HUES6 (cell line): ENCODE data around the gene VSTM4.

Source experiments
- H3K27ac ChIP-seq: 2 replicates; pipeline ENCODE4 v1.7.0; 2013; ENCODE audit warnings: low read depth, mild to moderate bottlenecking, low read length, inconsistent platforms
- H3K27me3 ChIP-seq: 2 replicates; pipeline ENCODE4 v1.6.1; 2013; ENCODE audit warnings: low read length; ENCODE audit not compliant: control insufficient read depth, insufficient read depth
- H3K36me3 ChIP-seq: 2 replicates; pipeline ENCODE4 v1.6.1; 2013; ENCODE audit warnings: low read length; ENCODE audit not compliant: control insufficient read depth, insufficient read depth
- H3K4me1 ChIP-seq: 2 replicates; pipeline ENCODE4 v1.6.1; 2013; ENCODE audit warnings: low read length; ENCODE audit not compliant: control insufficient read depth, insufficient read depth
- H3K4me3 ChIP-seq: 2 replicates; pipeline ENCODE4 v1.5.1; 2013; ENCODE audit warnings: low read depth, low read length
- H3K9ac ChIP-seq: one replicate; pipeline ENCODE4 v1.6.1; 2013; ENCODE audit warnings: mild to moderate bottlenecking, low read length
- H3K9me3 ChIP-seq: 2 replicates; pipeline ENCODE4 v1.6.1; 2013; ENCODE audit warnings: low read depth, low read length; ENCODE audit not compliant: control insufficient read depth, insufficient read depth

The VSTM4 gene

GRCh38 chr10:49070701-49071100 lies 44.6 kb downstream of the VSTM4 start:
- H3K4me3 ChIP-seq = no peak overlapping the region
- H3K9ac ChIP-seq = no peak overlapping the region
- no peaks in the 10 kb centered on the region for H3K4me1 ChIP-seq
- peaks cover 10% of the 10 kb centered on the region; the same call in 1 of the 2 replicates for H3K9me3 ChIP-seq
- no peaks in the 10 kb centered on the region for H3K36me3 ChIP-seq
- H3K27ac ChIP-seq = no peak overlapping the region
- H3K27me3 ChIP-seq = no peaks in the 10 kb centered on the region; the same call in 1 of the 2 replicates

- Histone ChIP-seq H3K9me3 (peaks cover 10% of the 10 kb centered on the region; the same call in 1 of the 2 replicates), H3K27me3 (peaks cover 6% of the 10 kb centered on the region; the same call in 1 of the 2 replicates), H3K4me1 (no peaks in the 10 kb centered on the region), H3K36me3 (no peaks in the 10 kb centered on the region), H3K27ac (no peak overlapping the region), H3K9ac (no peak overlapping the region), H3K4me3 (no peak overlapping the region)
These were observed 46.6 kb downstream of the VSTM4 start for GRCh38 chr10:49068672-49069217.

GRCh38 chr10:49068209-49068608 lies 47.1 kb downstream of the VSTM4 start:
- Histone ChIP-seq H3K4me1 (no peaks in the 10 kb centered on the region), H3K27ac (no peak overlapping the region), H3K36me3 (no peaks in the 10 kb centered on the region), H3K27me3 (peaks cover 6% of the 10 kb centered on the region; the same call in 1 of the 2 replicates), H3K9me3 (peaks cover 10% of the 10 kb centered on the region; the same call in 1 of the 2 replicates), H3K4me3 (no peak overlapping the region), H3K9ac (no peak overlapping the region)

- H3K4me3 ChIP-seq = no peak overlapping the region
- H3K27ac ChIP-seq = no peak overlapping the region
- H3K9me3 ChIP-seq = peaks cover 12% of the 10 kb centered on the region; the same call in 1 of the 2 replicates
- H3K9ac ChIP-seq = no peak overlapping the region
- peaks cover 6% of the 10 kb centered on the region; the same call in 1 of the 2 replicates for H3K27me3 ChIP-seq
- H3K4me1 ChIP-seq = no peaks in the 10 kb centered on the region
- H3K36me3 ChIP-seq = no peaks in the 10 kb centered on the region
These were observed 48.2 kb downstream of the VSTM4 start for GRCh38 chr10:49066944-49067730.

- Histone ChIP-seq H3K4me3 (no peak overlapping the region), H3K4me1 (no peaks in the 10 kb centered on the region), H3K9me3 (peaks cover 17% of the 10 kb centered on the region; the same call in 1 of the 2 replicates), H3K27me3 (peaks cover 6% of the 10 kb centered on the region; the same call in 1 of the 2 replicates), H3K27ac (no peak overlapping the region), H3K36me3 (no peaks in the 10 kb centered on the region), H3K9ac (no peak overlapping the region)
These were observed 53.1 kb downstream of the VSTM4 start for GRCh38 chr10:49062229-49062628.

- Histone ChIP-seq H3K4me1 (no peaks in the 10 kb centered on the region), H3K9ac (no peak overlapping the region)
These were observed 53.7 kb downstream of the VSTM4 start for GRCh38 chr10:49061667-49062066.

GRCh38 chr10:49058463-49059255 lies 56.7 kb downstream of the VSTM4 start:
- H3K27ac ChIP-seq = no peak overlapping the region

More at GRCh38 chr10:49061667-49062066, 53.7 kb downstream of the VSTM4 start:
- peaks cover 6% of the 10 kb centered on the region; the same call in 1 of the 2 replicates for H3K27me3 ChIP-seq
- H3K4me3 ChIP-seq = no peak overlapping the region
- no peaks in the 10 kb centered on the region for H3K36me3 ChIP-seq
- no peak overlapping the region for H3K27ac ChIP-seq
- peaks cover 17% of the 10 kb centered on the region; the same call in 1 of the 2 replicates for H3K9me3 ChIP-seq

GRCh38 chr10:49057231-49057880 lies 58.0 kb downstream of the VSTM4 start:
- Histone ChIP-seq H3K9ac (no peak overlapping the region), H3K36me3 (no peaks in the 10 kb centered on the region), H3K4me1 (no peaks in the 10 kb centered on the region), H3K9me3 (peaks cover 14% of the 10 kb centered on the region; the same call in 1 of the 2 replicates), H3K27me3 (no peaks in the 10 kb centered on the region), H3K4me3 (no peak overlapping the region), H3K27ac (no peak overlapping the region)

More at GRCh38 chr10:49058463-49059255, 56.7 kb downstream of the VSTM4 start:
- H3K4me3 ChIP-seq = no peak overlapping the region
- H3K9me3 ChIP-seq = peaks cover 17% of the 10 kb centered on the region; the same call in 1 of the 2 replicates
- no peaks in the 10 kb centered on the region for H3K4me1 ChIP-seq
- H3K36me3 ChIP-seq = no peaks in the 10 kb centered on the region
- no peaks in the 10 kb centered on the region for H3K27me3 ChIP-seq
- H3K9ac ChIP-seq = no peak overlapping the region

GRCh38 chr10:49056356-49056755 lies 59.0 kb downstream of the VSTM4 start:
- peaks cover 7% of the 10 kb centered on the region; the same call in 1 of the 2 replicates for H3K9me3 ChIP-seq
- H3K4me1 ChIP-seq = no peaks in the 10 kb centered on the region
- H3K36me3 ChIP-seq = no peaks in the 10 kb centered on the region
- no peak overlapping the region for H3K27ac ChIP-seq
- H3K27me3 ChIP-seq = no peaks in the 10 kb centered on the region
- H3K9ac ChIP-seq = no peak overlapping the region
- H3K4me3 ChIP-seq = no peak overlapping the region

- Histone ChIP-seq H3K27me3 (no peaks in the 10 kb centered on the region), H3K9me3 (peaks cover 5% of the 10 kb centered on the region; the same call in 1 of the 2 replicates)
These were observed 60.0 kb downstream of the VSTM4 start for GRCh38 chr10:49055221-49055849.

More at GRCh38 chr10:49055221-49055849, 60.0 kb downstream of the VSTM4 start:
- H3K36me3 ChIP-seq = no peaks in the 10 kb centered on the region
- no peak overlapping the region for H3K27ac ChIP-seq
- H3K4me1 ChIP-seq = no peaks in the 10 kb centered on the region
- no peak overlapping the region for H3K4me3 ChIP-seq
- H3K9ac ChIP-seq = no peak overlapping the region
